Neural cell (in vitro differentiated cells): Measurements from ENCODE around the gene ZNF692. TPM values are rescaled to one million over a fixed set of nuclear protein-coding genes. Genes with fewer than 3 reads are reported as not detected.

ENCODE experiments used
- polyA plus RNA-seq: library from polyadenylated mRNA; depleted of rRNA; stranded (reverse); fragments of >200 nt; gene quantifications from 2 replicates; pipeline ENCODE4 v1.2.3, GENCODE V29; 2014
- small RNA-seq, 3 experiments: library from RNA; depleted of rRNA; stranded (forward); fragments of <200 nt; gene quantifications; one replicate each; pipeline ENCODE3, GENCODE V24; 2012

ZNF692 gene
- polyA plus RNA-seq, 1 donor from 2014 or later: 183 TPM

Small RNA genes lying within 50 kb of the gene (small RNA-seq; reads per million reads assigned to genes)
- gene MIR3124: 0 reads per million in 3 experiments

Other genes with a start within 250 kb of the ZNF692 start
- gene OR2T11, start 224.0 kb downstream of the ZNF692 start, polyA plus RNA-seq: not detected in 2 replicates
- gene OR2T35, start 213.8 kb downstream of the ZNF692 start, polyA plus RNA-seq: not detected in 2 replicates
- not detected in 2 replicates for gene OR2T27, start 203.6 kb downstream of the ZNF692 start, polyA plus RNA-seq
- gene OR14I1, start 156.3 kb downstream of the ZNF692 start, polyA plus RNA-seq: not detected in 2 replicates
- gene LYPD8, start 103.3 kb downstream of the ZNF692 start, polyA plus RNA-seq: not detected in 2 replicates
- 38.6 and 46.1 TPM in 2 replicates for gene SH3BP5L, start 33.2 kb downstream of the ZNF692 start, polyA plus RNA-seq
- gene ZNF672, start 20.9 kb downstream of the ZNF692 start, polyA plus RNA-seq: 22.9 and 31.0 TPM in 2 replicates
- 8.1 and 10.5 TPM in 2 replicates for gene PGBD2, start 47.1 kb upstream of the ZNF692 start, polyA plus RNA-seq